ENCODE measurements around the gene ATP6V0A1. TPM values are rescaled to one million over a fixed set of nuclear protein-coding genes. Genes with fewer than 3 reads are reported as not detected.
"Not testable (repeated sequence)": the region's sequence is repeated elsewhere in the genome, so short reads cannot be mapped to it uniquely, and the experiment has no call there.

The ATP6V0A1 gene
- total RNA-seq, 4 donors from 2014 or later: 35.9 to 62.7 (median 47.5) TPM

DNA sequence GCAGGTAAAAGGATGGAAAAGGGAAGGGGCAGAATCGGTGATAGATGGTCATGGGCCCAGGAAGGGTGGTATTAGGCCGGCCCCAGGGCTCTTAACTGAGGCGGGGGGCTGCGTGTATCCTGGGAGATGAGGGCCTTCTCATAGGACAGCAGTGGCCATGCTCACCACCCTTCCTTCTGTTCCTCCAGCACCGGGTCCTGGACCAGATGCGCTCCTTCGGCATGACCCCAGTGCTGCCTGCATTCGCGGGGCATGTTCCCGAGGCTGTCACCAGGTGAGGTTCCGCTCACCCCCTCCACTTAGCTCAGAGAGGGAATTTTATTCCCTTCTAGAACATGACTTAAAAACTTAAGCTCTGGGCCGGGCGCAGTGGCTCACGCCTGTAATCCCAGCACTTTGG lies 79.8 kb downstream of the ATP6V0A1 start:
- no peaks in the 10 kb centered on the region for H3K9me3 ChIP-seq
- DNase-seq: no peak
- H3K4me3 ChIP-seq: no peak overlapping the region
- no peaks in the 10 kb centered on the region for H3K27me3 ChIP-seq
- H3K27ac ChIP-seq: peak overlapping the region in 1 of 4 donors; percentile 19
- intact Hi-C loops (cut with DNase I): no loop called here
- TF ChIP-seq, protein P1, sequence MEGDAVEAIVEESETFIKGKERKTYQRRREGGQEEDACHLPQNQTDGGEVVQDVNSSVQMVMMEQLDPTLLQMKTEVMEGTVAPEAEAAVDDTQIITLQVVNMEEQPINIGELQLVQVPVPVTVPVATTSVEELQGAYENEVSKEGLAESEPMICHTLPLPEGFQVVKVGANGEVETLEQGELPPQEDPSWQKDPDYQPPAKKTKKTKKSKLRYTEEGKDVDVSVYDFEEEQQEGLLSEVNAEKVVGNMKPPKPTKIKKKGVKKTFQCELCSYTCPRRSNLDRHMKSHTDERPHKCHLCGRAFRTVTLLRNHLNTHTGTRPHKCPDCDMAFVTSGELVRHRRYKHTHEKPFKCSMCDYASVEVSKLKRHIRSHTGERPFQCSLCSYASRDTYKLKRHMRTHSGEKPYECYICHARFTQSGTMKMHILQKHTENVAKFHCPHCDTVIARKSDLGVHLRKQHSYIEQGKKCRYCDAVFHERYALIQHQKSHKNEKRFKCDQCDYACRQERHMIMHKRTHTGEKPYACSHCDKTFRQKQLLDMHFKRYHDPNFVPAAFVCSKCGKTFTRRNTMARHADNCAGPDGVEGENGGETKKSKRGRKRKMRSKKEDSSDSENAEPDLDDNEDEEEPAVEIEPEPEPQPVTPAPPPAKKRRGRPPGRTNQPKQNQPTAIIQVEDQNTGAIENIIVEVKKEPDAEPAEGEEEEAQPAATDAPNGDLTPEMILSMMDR (IDR thresholded peaks at IDR 0.05): no peak
- TF ChIP-seq POLR2A (IDR thresholded peaks at IDR 0.05): no peak
- WGBS, 2 donors: 98% methylated on average over 11 of the region's 14 CpGs
- peaks cover 17 to 41% (median 20%) of the 10 kb centered on the region in 3 donors for H3K4me1 ChIP-seq
- H3K36me3 ChIP-seq: peaks cover 6 to 54% (median 23%) of the 10 kb centered on the region in 3 donors

DNA sequence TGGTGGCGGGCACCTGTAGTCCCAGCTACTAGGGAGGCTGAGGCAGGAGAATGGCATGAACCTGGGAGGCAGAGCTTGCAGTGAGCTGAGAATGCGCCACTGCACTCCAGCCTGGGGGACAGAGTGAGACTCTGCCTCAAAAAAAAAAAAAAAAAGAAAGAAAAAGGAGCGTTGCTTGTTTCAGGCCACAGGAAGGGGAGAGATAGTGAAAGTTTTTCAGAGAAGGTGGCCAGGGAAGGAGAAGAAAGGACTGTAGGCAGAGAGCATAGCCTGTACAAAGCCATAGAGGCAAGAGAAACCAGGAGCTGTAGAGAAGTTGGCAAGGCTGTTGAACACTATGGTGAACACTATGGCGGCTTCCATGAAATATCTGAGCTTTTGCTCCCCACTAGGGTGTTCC lies 81.9 kb downstream of the ATP6V0A1 start:
- intact Hi-C loops (cut with DNase I); H3K27me3 ChIP-seq; H3K9me3 ChIP-seq; H3K27ac ChIP-seq; DNase-seq; H3K4me3 ChIP-seq: not testable (repeated sequence)
- 86 to 92% methylated on average over 4 of the region's 4 CpGs for WGBS, 2 donors
- Histone ChIP-seq H3K36me3 (peaks cover 6 to 67% (median 27%) of the 10 kb centered on the region in 3 donors), H3K4me1 (peaks cover 11 to 31% (median 12%) of the 10 kb centered on the region in 3 donors)

DNA sequence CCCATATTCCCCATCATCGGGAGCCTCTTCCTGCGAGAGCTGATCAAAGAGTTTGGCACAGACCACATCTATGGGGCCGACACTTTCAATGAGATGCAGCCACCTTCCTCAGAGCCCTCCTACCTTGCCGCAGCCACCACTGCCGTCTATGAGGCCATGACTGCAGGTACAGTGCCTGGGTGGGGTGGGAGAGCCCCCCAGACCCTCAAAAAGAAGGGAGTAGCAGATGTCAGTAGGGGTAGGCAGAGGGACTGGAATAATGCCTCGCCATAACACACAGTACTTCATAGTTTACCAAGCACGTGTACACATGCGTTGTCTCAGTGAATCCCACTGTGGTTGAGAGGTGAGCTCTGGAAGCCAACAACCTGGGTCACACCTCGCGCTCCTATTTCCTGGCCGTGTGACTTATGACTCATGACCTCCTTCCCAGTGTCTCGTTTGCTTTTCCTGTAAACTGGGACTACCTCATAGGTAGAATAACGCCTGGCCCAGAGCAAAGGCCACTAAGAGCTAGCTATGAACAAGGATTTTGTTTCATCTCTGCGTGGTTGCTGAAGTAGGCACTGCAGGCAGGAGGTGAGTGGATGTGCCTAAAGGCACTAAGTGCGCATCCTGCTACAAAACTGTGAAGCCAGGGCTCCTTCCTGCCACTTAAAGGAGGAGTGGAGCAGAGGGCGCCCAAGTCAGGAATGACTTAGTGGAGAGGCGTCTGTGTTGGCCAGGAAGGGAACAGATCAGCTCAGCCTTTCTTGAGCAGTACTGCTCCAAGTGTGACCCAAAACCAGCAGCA lies 82.6 kb downstream of the ATP6V0A1 start:
- intact Hi-C loops (cut with DNase I): no loop called here

DNA sequence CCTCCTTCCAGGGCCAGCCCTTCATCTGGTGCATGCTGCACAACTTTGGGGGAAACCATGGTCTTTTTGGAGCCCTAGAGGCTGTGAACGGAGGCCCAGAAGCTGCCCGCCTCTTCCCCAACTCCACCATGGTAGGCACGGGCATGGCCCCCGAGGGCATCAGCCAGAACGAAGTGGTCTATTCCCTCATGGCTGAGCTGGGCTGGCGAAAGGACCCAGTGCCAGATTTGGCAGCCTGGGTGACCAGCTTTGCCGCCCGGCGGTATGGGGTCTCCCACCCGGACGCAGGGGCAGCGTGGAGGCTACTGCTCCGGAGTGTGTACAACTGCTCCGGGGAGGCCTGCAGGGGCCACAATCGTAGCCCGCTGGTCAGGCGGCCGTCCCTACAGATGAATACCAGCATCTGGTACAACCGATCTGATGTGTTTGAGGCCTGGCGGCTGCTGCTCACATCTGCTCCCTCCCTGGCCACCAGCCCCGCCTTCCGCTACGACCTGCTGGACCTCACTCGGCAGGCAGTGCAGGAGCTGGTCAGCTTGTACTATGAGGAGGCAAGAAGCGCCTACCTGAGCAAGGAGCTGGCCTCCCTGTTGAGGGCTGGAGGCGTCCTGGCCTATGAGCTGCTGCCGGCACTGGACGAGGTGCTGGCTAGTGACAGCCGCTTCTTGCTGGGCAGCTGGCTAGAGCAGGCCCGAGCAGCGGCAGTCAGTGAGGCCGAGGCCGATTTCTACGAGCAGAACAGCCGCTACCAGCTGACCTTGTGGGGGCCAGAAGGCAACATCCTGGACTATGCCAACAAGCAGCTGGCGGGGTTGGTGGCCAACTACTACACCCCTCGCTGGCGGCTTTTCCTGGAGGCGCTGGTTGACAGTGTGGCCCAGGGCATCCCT lies 84.8 kb downstream of the ATP6V0A1 start:
- Histone ChIP-seq H3K4me3 (no peak overlapping the region), H3K27me3 (no peaks in the 10 kb centered on the region), H3K9me3 (no peaks in the 10 kb centered on the region), H3K36me3 (peaks cover 6 to 63% (median 27%) of the 10 kb centered on the region in 3 donors), H3K27ac (no peak overlapping the region), H3K4me1 (peaks cover 8 to 28% (median 16%) of the 10 kb centered on the region in 3 donors)
- no peak for TF ChIP-seq POLR2A (IDR thresholded peaks at IDR 0.05)
- TF ChIP-seq, protein P1 (IDR thresholded peaks at IDR 0.05): no peak
- intact Hi-C loops (cut with DNase I): no loop called here
- DNase-seq: no peak
- WGBS, 2 donors: 75% methylated on average over 8 of the region's 39 CpGs; no CpG with 5 or more reads in 1 of the 2 donors

More for the DNA sequence above, 82.6 kb downstream of the ATP6V0A1 start:
- Histone ChIP-seq H3K4me3 (no peak overlapping the region), H3K27me3 (no peaks in the 10 kb centered on the region), H3K4me1 (peaks cover 9 to 27% (median 10%) of the 10 kb centered on the region in 3 donors), H3K36me3 (peaks cover 6 to 67% (median 27%) of the 10 kb centered on the region in 3 donors), H3K9me3 (no peaks in the 10 kb centered on the region), H3K27ac (peak overlapping the region in 3 of 4 donors; percentile 25 to 47 (median 30))
- no peak for DNase-seq
- TF ChIP-seq, protein P1 (IDR thresholded peaks at IDR 0.05): no peak
- TF ChIP-seq POLR2A (IDR thresholded peaks at IDR 0.05): no peak
- 64 to 69% methylated on average over 14 to 16 of the region's 17 CpGs for WGBS, 2 donors

DNA sequence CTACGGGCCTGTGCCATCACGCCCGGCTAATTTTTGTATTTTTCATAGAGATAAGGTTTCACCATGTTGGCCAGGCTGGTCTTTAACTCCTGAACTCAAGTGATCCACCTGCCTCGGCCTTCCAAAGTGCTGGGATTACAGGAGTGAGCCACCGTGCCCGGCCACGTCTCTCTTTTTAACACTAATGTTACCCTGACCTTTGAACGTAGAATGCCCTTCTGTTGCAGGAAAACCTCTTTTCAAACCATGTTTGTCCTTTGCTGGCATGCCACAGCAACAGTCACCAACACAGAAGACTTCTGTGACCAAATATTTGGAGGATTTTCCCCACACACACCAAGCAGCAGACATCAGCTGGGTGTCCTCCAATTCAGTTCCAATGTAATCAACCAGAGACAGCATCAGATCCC lies 86.2 kb downstream of the ATP6V0A1 start:
- Histone ChIP-seq H3K27ac (no peak overlapping the region), H3K4me1 (peaks cover 12 to 38% (median 25%) of the 10 kb centered on the region in 3 donors), H3K36me3 (peaks cover 0 to 49% (median 18%) of the 10 kb centered on the region in 3 donors), H3K27me3 (no peaks in the 10 kb centered on the region), H3K9me3 (no peaks in the 10 kb centered on the region), H3K4me3 (no peak overlapping the region)
- 66 to 80% methylated on average over 8 of the region's 8 CpGs for WGBS, 2 donors
- no peak for DNase-seq
- intact Hi-C loops (cut with DNase I): no loop called here
- no peak for TF ChIP-seq POLR2A (IDR thresholded peaks at IDR 0.05)

DNA sequence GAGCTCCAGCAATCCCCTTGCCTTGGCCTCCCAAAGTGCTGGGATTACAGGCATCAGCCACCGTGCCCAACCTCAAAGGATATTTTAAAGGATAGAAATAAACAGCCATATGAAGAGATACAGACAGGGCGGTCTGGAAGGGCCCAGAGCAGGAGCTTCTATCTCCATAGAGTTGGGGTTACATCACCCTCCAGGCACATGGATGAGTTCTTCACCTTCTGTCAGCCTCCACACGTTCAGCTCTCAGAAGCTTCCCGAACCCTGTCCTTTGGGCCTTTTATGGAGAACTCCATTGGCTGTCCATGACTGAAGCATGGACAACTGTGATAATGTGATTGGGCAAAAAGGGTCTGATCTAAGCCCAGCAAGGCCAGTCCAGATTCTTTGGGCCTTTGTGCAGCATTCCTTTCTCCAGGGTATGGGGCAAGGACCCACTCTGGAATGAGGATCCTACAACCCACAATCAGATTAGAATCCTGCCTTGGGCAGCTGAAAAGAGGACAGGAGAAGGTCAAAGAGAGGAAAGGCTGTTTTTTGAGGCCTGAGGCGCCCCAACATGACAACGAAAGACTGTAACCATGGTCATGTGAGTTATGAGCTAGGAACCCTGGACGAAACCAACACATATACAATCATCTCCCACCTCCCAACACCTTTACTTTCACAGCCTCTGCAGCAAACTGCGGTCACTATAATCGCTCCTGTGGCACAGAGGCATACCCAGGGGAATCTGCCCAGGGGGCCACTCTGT lies 87.3 kb downstream of the ATP6V0A1 start:
- H3K9me3 ChIP-seq; H3K4me3 ChIP-seq; intact Hi-C loops (cut with DNase I); DNase-seq; H3K27ac ChIP-seq; H3K27me3 ChIP-seq: not testable (repeated sequence)
- WGBS, 2 donors: 88 to 91% methylated on average over 7 to 9 of the region's 9 CpGs
- Histone ChIP-seq H3K36me3 (peaks cover 0 to 38% (median 18%) of the 10 kb centered on the region in 3 donors), H3K4me1 (peaks cover 12 to 36% (median 25%) of the 10 kb centered on the region in 3 donors)
